Fibroblast of lung (primary cell): Measurements from ENCODE around the gene CTRB2. TPM values are rescaled to one million over a fixed set of nuclear protein-coding genes. Genes with fewer than 3 reads are reported as not detected.

ENCODE experiments used
- DNase-seq, 2 donors: peaks; one replicate each; pipeline versions ENCODE4 v3.0.0 to v3.0.0-alpha.2; 2010; ENCODE audit warnings: low read depth in 2 of 2
- H2AFZ ChIP-seq: 2 replicates; pipeline ENCODE4 v1.5.1; 2012; ENCODE audit warnings: low read length, control low read depth, inconsistent platforms
- H3K27ac ChIP-seq: 2 replicates; pipeline ENCODE4 v1.5.1; 2011; ENCODE audit warnings: low read length, control low read depth; ENCODE audit not compliant: insufficient read depth
- H3K27me3 ChIP-seq: 2 replicates; pipeline ENCODE4 v1.5.1; 2011; ENCODE audit warnings: mild to moderate bottlenecking, low read length; ENCODE audit not compliant: control insufficient read depth, insufficient read depth
- H3K36me3 ChIP-seq: 2 replicates; pipeline ENCODE4 v1.5.1; 2011; ENCODE audit warnings: low read length; ENCODE audit not compliant: control insufficient read depth, insufficient read depth
- H3K4me1 ChIP-seq: 2 replicates; pipeline ENCODE4 v1.5.1; 2011; ENCODE audit warnings: low read length; ENCODE audit not compliant: control insufficient read depth, insufficient read depth; ENCODE audit errors: extremely low read depth
- H3K4me2 ChIP-seq: 2 replicates; pipeline ENCODE4 v1.5.1; 2011; ENCODE audit warnings: low read length, control low read depth; ENCODE audit not compliant: insufficient read depth; ENCODE audit errors: extremely low read depth
- H3K4me3 ChIP-seq, 4 experiments: fragments of 200-600 bp in 1 of 4; sonication (generic) in 1 of 4; replicated peaks in 1 of 4; 2 replicates each; pipeline ENCODE4 v1.5.1; 2011 to 2016; ENCODE audit warnings: low read length in 4 of 4, low read depth in 3 of 4, mild to moderate bottlenecking in 3 of 4, control low read depth in 2 of 4, inconsistent platforms in 1 of 4, mixed read lengths in 1 of 4; ENCODE audit not compliant: insufficient read depth in 1 of 4; ENCODE audit errors: control extremely low read depth in 1 of 4
- H3K79me2 ChIP-seq: 2 replicates; pipeline ENCODE4 v1.5.1; 2012; ENCODE audit warnings: mild to moderate bottlenecking, low read length, inconsistent platforms; ENCODE audit not compliant: control insufficient read depth, insufficient read depth
- H3K9ac ChIP-seq: 2 replicates; pipeline ENCODE4 v1.5.1; 2011; ENCODE audit warnings: mild to moderate bottlenecking, low read length, control low read depth; ENCODE audit not compliant: insufficient read depth
- H3K9me3 ChIP-seq: 2 replicates; pipeline ENCODE4 v1.5.1; 2012; ENCODE audit warnings: low read depth, low read length; ENCODE audit not compliant: control insufficient read depth, insufficient read depth
- H4K20me1 ChIP-seq: 2 replicates; pipeline ENCODE4 v1.5.1; 2011; ENCODE audit warnings: low read length; ENCODE audit not compliant: control insufficient read depth, insufficient read depth; ENCODE audit errors: extremely low read depth
- CTCF ChIP-seq, 2 donors: IDR thresholded peaks in 1 of 2; conservative IDR thresholded peaks in 1 of 2; 1 replicate in 1 of 2; 2 replicates in 1 of 2; pipeline ENCODE4 v1.5.1; 2011 to 2012; ENCODE audit warnings: low read length in 2 of 2, control low read depth in 1 of 2, inconsistent platforms in 1 of 2, low read depth in 1 of 2, mild to moderate bottlenecking in 1 of 2
- EZH2 ChIP-seq: IDR thresholded peaks from 2 replicates; pipeline ENCODE4 v1.5.1; 2012; ENCODE audit warnings: low read length, control low read depth, mild to moderate bottlenecking; ENCODE audit errors: missing control alignments
- polyA plus RNA-seq, 2 donors: library from polyadenylated mRNA; depleted of rRNA in 1 of 2; stranded (reverse) in 1 of 2; unstranded in 1 of 2; fragments of >200 nt; gene quantifications; 2 replicates each; pipeline ENCODE4 v1.2.1, GENCODE V29; 2011 to 2012; ENCODE audit warnings: missing spikeins in 1 of 2
- total RNA-seq: library from RNA; depleted of rRNA; stranded (reverse); fragments of >200 nt; gene quantifications from 2 replicates; pipeline ENCODE4 v1.2.1, GENCODE V29; 2014

CTRB2 gene
- total and polyA plus RNA-seq, 2 donors (not counting 1 experiment from before 2014, with no cell fraction given), result not detected

GRCh38 chr16:75247249-75247648 is 40.3 kb upstream of the CTRB2 start:
- no peak overlapping the region for H2AFZ ChIP-seq
- peak overlapping the region; percentile 97 for H3K27ac ChIP-seq
- H3K36me3 ChIP-seq, result peaks cover 10% of the 10 kb centered on the region
- no peak for DNase-seq
- peaks cover 91% of the 10 kb centered on the region for H3K79me2 ChIP-seq
- peak overlapping the region in 1 of 4 experiments; percentile 11 for H3K4me3 ChIP-seq
- peak overlapping the region; percentile 56 for H3K4me2 ChIP-seq
- no peaks in the 10 kb centered on the region for H3K9me3 ChIP-seq
- no peak for TF ChIP-seq EZH2
- H3K4me1 ChIP-seq, result peaks cover 66% of the 10 kb centered on the region
- H3K27me3 ChIP-seq, result no peaks in the 10 kb centered on the region
- peak overlapping the region; percentile 58 for H3K9ac ChIP-seq
- peaks cover 1% of the 10 kb centered on the region for H4K20me1 ChIP-seq

GRCh38 chr16:75246504-75247205 is 39.7 kb upstream of the CTRB2 start:
- peak overlapping the region; percentile 97 for H3K27ac ChIP-seq
- no peak overlapping the region for H2AFZ ChIP-seq
- peaks cover 92% of the 10 kb centered on the region for H3K79me2 ChIP-seq
- no peaks in the 10 kb centered on the region for H3K27me3 ChIP-seq
- peaks cover 1% of the 10 kb centered on the region for H4K20me1 ChIP-seq
- peaks cover 16% of the 10 kb centered on the region for H3K36me3 ChIP-seq
- peak overlapping the region; percentile 84 for H3K9ac ChIP-seq
- TF ChIP-seq CTCF (conservative IDR thresholded peaks at IDR 0.05 in 1 of 2, IDR thresholded peaks at IDR 0.05 in 1 of 2; ENCODE audit: low read depth in 1 of 2, low read length in 2 of 2) (no peak), EZH2 (no peak)
- H3K4me3 ChIP-seq, result no peak overlapping the region
- peaks cover 66% of the 10 kb centered on the region for H3K4me1 ChIP-seq
- peak overlapping the region; percentile 56 for H3K4me2 ChIP-seq
- peak; percentile 60 to 88 for DNase-seq
- H3K9me3 ChIP-seq, result no peaks in the 10 kb centered on the region

GRCh38 chr16:75244844-75245758 is 38.1 kb upstream of the CTRB2 start:
- H3K4me1 ChIP-seq, result peaks cover 77% of the 10 kb centered on the region
- peak; percentile 99 for DNase-seq
- H3K4me2 ChIP-seq, result peak overlapping the region; percentile 78
- peaks cover 95% of the 10 kb centered on the region for H3K79me2 ChIP-seq
- H3K4me3 ChIP-seq, result peak overlapping the region in 1 of 4 experiments; percentile 21
- no peaks in the 10 kb centered on the region for H3K27me3 ChIP-seq
- H4K20me1 ChIP-seq, result peaks cover 1% of the 10 kb centered on the region
- H3K9me3 ChIP-seq, result no peaks in the 10 kb centered on the region
- H3K27ac ChIP-seq, result peak overlapping the region; percentile 97
- no peak overlapping the region for H2AFZ ChIP-seq
- peaks cover 26% of the 10 kb centered on the region for H3K36me3 ChIP-seq
- H3K9ac ChIP-seq, result peak overlapping the region; percentile 84
- TF ChIP-seq EZH2 (no peak), CTCF (conservative IDR thresholded peaks at IDR 0.05 in 1 of 2, IDR thresholded peaks at IDR 0.05 in 1 of 2; ENCODE audit: low read depth in 1 of 2, low read length in 2 of 2) (no peak)
